HG03575 (cell line): Measurements from ENCODE around the gene CFAP61.

ENCODE experiments used
- ATAC-seq: cut with Tn5 transposase; IDR thresholded peaks from one replicate; pipeline ENCODE4 v1.9.1; 2021; ENCODE audit not compliant: unreplicated experiment, insufficient number of reproducible peaks, low FRiP score; ENCODE audit errors: extremely low read depth

CFAP61 gene

GRCh38 chr20:20293141-20293540 is 240.8 kb downstream of the CFAP61 start:
- no peak for ATAC-seq

GRCh38 chr20:20293691-20294385 is 241.5 kb downstream of the CFAP61 start:
- no peak for ATAC-seq

- no peak for ATAC-seq
Measured at GRCh38 chr20:20295621-20296498, 243.5 kb downstream of the CFAP61 start.

- ATAC-seq: no peak
Measured at GRCh38 chr20:20297181-20297580, 244.8 kb downstream of the CFAP61 start.

GRCh38 chr20:20297752-20298151 is 245.4 kb downstream of the CFAP61 start:
- ATAC-seq: no peak

GRCh38 chr20:20299904-20300303 is 247.6 kb downstream of the CFAP61 start:
- ATAC-seq: no peak

GRCh38 chr20:20303320-20303719 is 251.0 kb downstream of the CFAP61 start:
- ATAC-seq: no peak

GRCh38 chr20:20303742-20304141 is 251.4 kb downstream of the CFAP61 start:
- ATAC-seq: no peak

- no peak for ATAC-seq
Measured at GRCh38 chr20:20304942-20305341, 252.6 kb downstream of the CFAP61 start.

- ATAC-seq: no peak
Measured at GRCh38 chr20:20312562-20312961, 260.2 kb downstream of the CFAP61 start.

GRCh38 chr20:20317195-20317594 is 264.9 kb downstream of the CFAP61 start:
- ATAC-seq: peak; percentile 85

GRCh38 chr20:20317621-20318364 is 265.5 kb downstream of the CFAP61 start:
- no peak for ATAC-seq

- no peak for ATAC-seq
Measured at GRCh38 chr20:20318365-20319161, 266.2 kb downstream of the CFAP61 start.

- no peak for ATAC-seq
Measured at GRCh38 chr20:20321134-20321533, 268.8 kb downstream of the CFAP61 start.

- no peak for ATAC-seq
Measured at GRCh38 chr20:20321917-20322316, 269.6 kb downstream of the CFAP61 start.

- no peak for ATAC-seq
Measured at GRCh38 chr20:20322912-20323311, 270.6 kb downstream of the CFAP61 start.

- no peak for ATAC-seq
Measured at GRCh38 chr20:20327746-20328145, 275.4 kb downstream of the CFAP61 start.

- no peak for ATAC-seq
Measured at GRCh38 chr20:20329564-20329963, 277.2 kb downstream of the CFAP61 start.

- no peak for ATAC-seq
Measured at GRCh38 chr20:20331156-20331555, 278.8 kb downstream of the CFAP61 start.
